Inflammatory macrophage treated with lipopolysaccharide for 4 hours (primary cell): ENCODE data around the gene EIF4G3.
A peak's percentile ranks its signal among the peaks of the same experiment; 100 is the strongest.

Source experiments
- DNase-seq: peaks from one replicate; pipeline ENCODE4 v3.0.0-alpha.2; 2020

EIF4G3 gene

DNA sequence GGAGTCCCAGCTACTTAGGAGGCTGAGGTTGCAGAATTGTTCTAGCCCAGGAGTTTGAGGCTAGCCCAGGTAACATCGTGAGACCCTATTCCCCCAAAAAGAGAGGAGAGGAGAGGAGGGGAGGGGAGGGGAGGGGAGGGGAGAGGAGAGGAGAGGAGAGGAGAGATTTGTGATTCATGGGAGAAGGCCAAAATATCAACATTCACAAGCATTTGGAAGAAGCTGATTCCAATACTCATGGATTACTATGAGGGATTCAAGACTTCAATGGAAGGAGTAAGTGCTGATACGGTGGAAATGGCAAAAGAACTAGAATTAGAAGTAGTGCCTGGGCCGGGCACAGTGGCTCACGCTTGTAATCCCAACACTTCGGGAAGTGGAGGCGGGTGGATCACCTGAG lies 187.8 kb downstream of the EIF4G3 start:
- no peak for DNase-seq

DNA sequence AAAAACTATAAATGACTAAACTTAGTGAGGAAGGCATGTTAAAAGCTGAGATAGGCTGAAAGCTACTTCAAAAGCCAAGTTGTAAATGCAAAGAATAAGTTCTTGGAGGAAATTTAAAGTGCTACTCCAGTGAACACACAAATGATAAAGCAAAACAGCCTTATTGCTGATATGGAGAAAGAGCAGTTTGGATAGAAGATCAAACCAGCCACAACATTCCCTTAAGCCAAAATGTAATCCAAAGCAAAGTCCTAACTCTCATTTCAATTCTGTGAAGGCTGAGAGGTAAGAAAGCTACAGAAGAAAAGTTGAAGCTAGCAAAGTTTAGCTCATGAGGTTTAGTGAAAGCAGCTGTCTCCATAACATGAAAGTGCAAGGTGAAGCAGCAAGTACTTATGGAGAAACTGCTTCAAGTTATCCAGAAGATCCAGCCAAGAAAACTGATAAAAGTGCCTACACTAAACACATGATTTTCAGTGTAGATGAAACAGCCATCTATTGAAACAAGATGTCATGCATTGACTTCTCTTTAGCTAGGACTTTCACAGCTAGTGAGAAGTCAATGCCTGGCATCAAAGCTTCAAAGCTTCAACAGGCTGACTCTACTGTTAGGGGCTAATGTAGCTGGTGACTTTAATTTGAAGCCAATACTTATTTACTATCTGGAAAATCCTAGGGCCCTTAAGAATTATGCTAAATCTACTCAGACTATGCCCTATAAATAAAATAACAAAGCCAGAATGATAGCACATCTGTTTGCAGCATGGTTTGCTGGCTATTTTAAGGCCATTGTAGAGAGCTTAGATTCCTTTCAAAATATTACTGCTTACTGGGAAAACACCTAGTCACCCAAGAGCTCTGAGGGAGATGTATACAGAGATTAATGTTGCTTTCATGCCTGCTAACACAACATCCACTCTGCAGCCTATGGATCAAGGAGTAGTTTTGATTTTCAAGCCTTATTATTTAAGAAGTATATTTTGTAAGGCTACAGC lies 188.6 kb downstream of the EIF4G3 start:
- DNase-seq: no peak

GRCh38 chr1:20983297-20983889 lies 193.3 kb downstream of the EIF4G3 start:
- DNase-seq: no peak

- DNase-seq: no peak
Measured at GRCh38 chr1:20982316-20982715, 194.4 kb downstream of the EIF4G3 start.

GRCh38 chr1:20981915-20982314 lies 194.8 kb downstream of the EIF4G3 start:
- DNase-seq: peak; percentile 18

- DNase-seq: no peak
Measured at GRCh38 chr1:20980051-20980450, 196.6 kb downstream of the EIF4G3 start.

- DNase-seq: no peak
Measured at GRCh38 chr1:20978413-20978812, 198.3 kb downstream of the EIF4G3 start.

DNA sequence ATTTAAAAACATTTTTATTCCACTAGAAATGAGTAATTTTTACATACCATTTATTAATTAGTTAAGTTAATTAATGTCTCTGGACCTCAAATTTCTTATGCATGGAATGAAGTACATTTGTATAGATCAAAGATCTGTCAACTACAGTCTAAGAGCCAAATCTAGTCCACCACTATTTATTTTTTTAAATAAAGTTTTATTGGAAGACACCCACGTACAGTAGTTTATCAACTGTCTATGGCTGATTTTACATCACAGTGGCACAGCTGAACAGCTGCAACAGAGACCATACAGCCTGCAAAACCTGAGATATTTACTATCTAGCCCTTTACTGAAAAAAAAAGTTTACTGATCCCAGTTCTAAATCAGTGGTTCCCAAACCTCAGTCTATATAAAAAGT lies 201.0 kb downstream of the EIF4G3 start:
- DNase-seq: no peak

GRCh38 chr1:20974951-20975350 lies 201.7 kb downstream of the EIF4G3 start:
- no peak for DNase-seq

- DNase-seq: no peak
Measured at GRCh38 chr1:20974069-20974468, 202.6 kb downstream of the EIF4G3 start.

- no peak for DNase-seq
Measured at GRCh38 chr1:20972855-20973254, 203.8 kb downstream of the EIF4G3 start.

GRCh38 chr1:20964540-20965484 lies 211.9 kb downstream of the EIF4G3 start:
- DNase-seq: peak; percentile 42

DNA sequence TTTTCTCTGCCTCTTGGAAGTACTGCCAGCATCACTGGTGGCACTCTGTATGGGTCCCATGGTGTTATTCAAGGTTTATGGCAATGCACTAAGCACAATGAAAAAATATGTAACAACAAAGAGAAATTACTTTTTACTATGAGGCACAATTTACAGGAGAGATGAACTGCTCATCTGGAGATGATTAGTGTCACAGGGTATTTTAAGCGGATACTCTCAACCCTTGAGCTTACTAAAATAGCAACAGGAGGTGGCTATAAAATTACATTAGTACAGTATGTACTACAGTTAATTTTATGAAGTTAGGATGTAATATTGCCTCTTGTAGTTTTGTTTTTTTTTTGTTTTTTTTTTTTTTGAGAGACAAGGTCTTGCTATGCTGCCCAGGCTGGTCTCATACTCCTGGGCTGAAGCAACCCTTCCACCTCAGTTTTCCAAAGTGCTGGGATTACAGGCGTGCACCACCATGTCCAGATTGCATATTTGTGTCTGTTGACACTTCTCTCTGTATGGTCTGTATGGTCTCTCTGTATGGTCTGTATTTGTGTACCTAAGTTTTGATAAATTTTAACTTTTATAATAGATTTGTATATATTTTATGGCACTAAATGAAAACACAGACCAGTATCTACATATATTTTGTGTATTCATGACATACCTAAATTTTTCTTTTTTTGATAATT lies 214.0 kb downstream of the EIF4G3 start:
- no peak for DNase-seq

DNA sequence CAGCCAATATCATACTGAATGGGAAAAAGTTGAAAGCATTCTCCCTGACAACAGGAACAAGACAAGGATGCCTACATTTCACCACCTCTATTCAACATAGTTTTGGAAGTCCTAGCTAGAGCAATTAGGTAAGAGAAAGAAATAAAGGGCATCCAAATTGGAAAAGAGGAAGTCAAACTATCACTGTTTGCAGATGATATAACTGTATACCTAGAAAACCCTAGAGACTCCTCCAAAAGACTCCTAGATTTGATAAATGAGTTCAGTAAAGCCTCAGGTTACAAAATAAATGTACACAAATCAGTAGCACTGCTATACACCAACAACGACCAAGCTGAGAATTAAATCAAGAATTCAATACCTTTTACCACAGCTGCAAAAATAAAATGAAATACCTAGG lies 218.3 kb downstream of the EIF4G3 start:
- DNase-seq: no peak

DNA sequence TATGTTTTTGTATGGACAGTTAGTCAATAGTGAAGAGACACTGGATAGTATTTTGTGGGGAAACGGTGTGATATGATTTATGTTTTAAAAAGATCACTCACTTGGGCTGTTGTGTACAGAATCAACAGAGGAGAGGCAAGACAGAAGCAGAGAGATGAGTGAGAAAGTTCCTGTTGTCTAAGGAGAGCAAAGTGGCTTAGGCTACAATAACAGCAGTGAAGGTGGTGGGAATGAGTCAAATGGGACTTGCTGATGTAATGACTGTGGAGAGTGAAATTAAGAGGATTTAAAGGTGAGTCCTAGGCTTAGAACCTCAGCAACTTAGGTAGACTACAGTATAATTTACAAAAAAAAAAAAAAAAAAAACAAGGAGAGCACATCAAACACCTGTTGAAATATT lies 220.4 kb downstream of the EIF4G3 start:
- DNase-seq: no peak

DNA sequence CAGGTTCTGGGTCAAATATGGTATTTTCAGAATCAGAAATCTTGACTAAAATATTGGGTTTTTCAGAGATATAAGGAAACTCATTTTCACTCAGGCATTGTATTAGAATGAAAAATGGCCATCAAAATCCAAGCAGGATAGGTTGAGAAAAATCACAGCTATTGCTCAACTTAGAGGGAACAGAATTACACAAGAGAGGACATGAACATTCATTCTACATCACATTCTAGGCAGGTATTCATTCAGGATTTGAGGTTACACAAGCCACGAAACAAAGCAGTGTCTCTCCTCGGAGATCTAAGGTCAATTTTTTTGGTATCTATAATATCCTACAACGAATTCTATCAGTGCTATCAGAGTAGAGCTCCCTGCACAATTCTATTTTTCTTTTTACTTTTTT lies 226.0 kb downstream of the EIF4G3 start:
- no peak for DNase-seq

- peak; percentile 12 for DNase-seq
Measured at GRCh38 chr1:20949871-20950590, 226.7 kb downstream of the EIF4G3 start.

DNA sequence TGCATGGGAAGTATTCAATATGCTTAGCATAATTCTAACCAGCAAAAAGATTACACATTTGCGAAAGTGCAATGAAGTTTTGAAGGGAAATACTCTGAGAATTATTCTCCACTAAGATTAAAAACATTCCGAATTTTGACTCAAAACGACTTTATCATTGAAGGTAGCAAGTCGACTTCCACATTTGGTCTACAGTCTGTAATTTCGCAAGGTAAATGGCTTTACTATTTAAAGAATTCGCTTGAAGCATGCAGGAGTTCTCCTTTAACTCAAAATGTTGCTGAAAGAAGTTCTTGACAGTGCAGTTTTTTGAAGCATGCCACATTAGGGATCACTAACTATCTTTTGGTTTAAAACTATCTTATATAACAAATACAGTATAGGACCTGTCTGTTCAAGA lies 228.6 kb downstream of the EIF4G3 start:
- DNase-seq: peak; percentile 2

DNA sequence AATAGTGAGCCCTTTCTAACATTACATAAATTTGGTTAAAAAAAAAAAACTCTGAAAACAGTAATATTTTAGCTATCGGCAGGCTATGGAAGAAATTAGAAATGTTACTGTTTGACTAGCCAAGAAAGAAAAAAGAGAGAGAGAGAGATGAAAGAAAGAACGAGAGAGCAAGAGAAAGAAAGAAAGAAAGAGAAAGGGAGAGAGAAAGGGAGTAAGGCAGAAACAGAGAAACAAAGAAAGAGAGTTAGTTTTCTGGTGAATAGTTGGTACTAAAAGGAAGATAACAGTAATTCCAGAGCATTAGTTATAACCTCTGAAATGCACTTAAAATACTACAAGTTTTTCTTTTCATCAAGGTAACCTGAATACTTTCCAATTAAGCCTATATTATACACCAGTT lies 229.3 kb downstream of the EIF4G3 start:
- no peak for DNase-seq

DNA sequence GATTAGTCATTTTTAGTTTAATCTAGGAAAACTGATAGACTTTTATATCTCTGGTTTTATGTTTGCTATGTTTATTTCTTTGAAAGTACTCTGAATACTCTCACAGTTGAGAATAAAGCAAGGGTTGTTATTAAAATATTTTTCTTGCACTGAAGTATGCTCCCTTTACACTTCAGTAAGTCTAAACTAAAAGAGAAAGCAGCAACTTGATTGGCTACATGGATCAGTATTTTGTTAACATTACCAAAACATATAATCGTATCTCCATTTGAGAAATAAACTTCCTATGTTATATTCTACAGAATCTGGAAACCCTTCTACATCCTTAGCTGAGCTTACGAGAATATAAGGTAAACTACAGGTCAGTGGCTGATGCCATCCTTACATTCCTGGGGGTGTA lies 240.1 kb downstream of the EIF4G3 start:
- DNase-seq: no peak

- no peak for DNase-seq
Measured at GRCh38 chr1:20936216-20936615, 240.5 kb downstream of the EIF4G3 start.

- no peak for DNase-seq
Measured at GRCh38 chr1:20935717-20936116, 241.0 kb downstream of the EIF4G3 start.
